Naive thymus-derived CD4-positive, alpha-beta T cell (primary cell): ENCODE results near the gene RRP15. TPM values are rescaled to one million over a fixed set of nuclear protein-coding genes. Genes with fewer than 3 reads are reported as not detected.

Experiments used
- ATAC-seq: fragments of 150-1000 bp; cut with Tn5 transposase; 2 replicates; pipeline ENCODE4 v1.10.0; 2021; ENCODE audit warnings: mild to moderate bottlenecking, moderate library complexity
- CTCF ChIA-PET: fragments of 350-600 bp; sonication (Branson Sonifier 250); formaldehyde crosslinking; loops from one replicate; lab custom pipeline; 2021; ENCODE audit warnings: antibody characterized with exemption; lab: Charles Lee
- POLR2A ChIA-PET: fragments of 350-600 bp; sonication (Branson Sonifier 250); formaldehyde crosslinking; loops from one replicate; lab custom pipeline; 2021; ENCODE audit warnings: antibody characterized with exemption, inconsistent platforms; lab: Charles Lee
- DNase-seq, 9 donors: peaks; one replicate each; pipeline versions ENCODE4 v3.0.0 to v3.0.0-alpha.2; 2020 to 2022; ENCODE audit warnings: mixed read lengths in 1 of 9
- H3K27ac ChIP-seq: one replicate; pipeline ENCODE4 v1.7.0; 2013; ENCODE audit warnings: mild to moderate bottlenecking, low read depth, low read length, moderate library complexity
- H3K27me3 ChIP-seq, 2 donors: one replicate each; pipeline ENCODE4 v1.7.0; 2013; ENCODE audit warnings: low read length in 2 of 2, mild to moderate bottlenecking in 2 of 2, moderate library complexity in 2 of 2; ENCODE audit not compliant: control insufficient read depth in 2 of 2, insufficient read depth in 2 of 2
- H3K36me3 ChIP-seq, 3 experiments: 1 replicate in 2 of 3; 2 replicates in 1 of 3; pipeline ENCODE4 v1.7.0; 2013; ENCODE audit warnings: low read length in 3 of 3, mild to moderate bottlenecking in 3 of 3, moderate library complexity in 1 of 3; ENCODE audit not compliant: insufficient read depth in 3 of 3, control insufficient read depth in 2 of 3
- H3K4me1 ChIP-seq, 2 donors: one replicate each; pipeline ENCODE4 v1.7.0; 2013; ENCODE audit warnings: low read length in 2 of 2, mild to moderate bottlenecking in 2 of 2, moderate library complexity in 1 of 2; ENCODE audit not compliant: control insufficient read depth in 2 of 2, insufficient read depth in 2 of 2
- H3K4me3 ChIP-seq: 2 replicates; pipeline ENCODE4 v1.7.0; 2013; ENCODE audit warnings: mild to moderate bottlenecking, low read length
- H3K9me3 ChIP-seq, 3 experiments: 1 replicate in 2 of 3; 2 replicates in 1 of 3; pipeline ENCODE4 v1.7.0; 2013; ENCODE audit warnings: low read length in 3 of 3; ENCODE audit not compliant: control insufficient read depth in 2 of 3
- H3K27ac Mint-ChIP-seq, 9 donors: one replicate each; pipeline ENCODE4 v1.8.0; 2020 to 2022; ENCODE audit warnings: mixed read lengths in 9 of 9, mild to moderate bottlenecking in 8 of 9, moderate library complexity in 5 of 9, inconsistent platforms in 2 of 9
- H3K27me3 Mint-ChIP-seq, 5 donors: one replicate each; pipeline ENCODE4 v1.8.0; 2021 to 2022; ENCODE audit warnings: mixed read lengths in 5 of 5, mild to moderate bottlenecking in 1 of 5
- H3K36me3 Mint-ChIP-seq, 5 donors: one replicate each; pipeline ENCODE4 v1.8.0; 2020 to 2022; ENCODE audit warnings: mixed read lengths in 5 of 5, mild to moderate bottlenecking in 3 of 5, inconsistent platforms in 1 of 5
- H3K4me1 Mint-ChIP-seq, 7 donors: one replicate each; pipeline ENCODE4 v1.8.0; 2020 to 2022; ENCODE audit warnings: mixed read lengths in 7 of 7, mild to moderate bottlenecking in 3 of 7, inconsistent platforms in 1 of 7
- H3K4me3 Mint-ChIP-seq, 10 donors: one replicate each; pipeline ENCODE4 v1.8.0; 2020 to 2022; ENCODE audit warnings: mild to moderate bottlenecking in 10 of 10, mixed read lengths in 10 of 10, moderate library complexity in 6 of 10, inconsistent platforms in 2 of 10
- H3K9me3 Mint-ChIP-seq, 11 donors: one replicate each; pipeline ENCODE4 v1.8.0; 2020 to 2022; ENCODE audit warnings: mixed read lengths in 11 of 11, mild to moderate bottlenecking in 4 of 11, inconsistent platforms in 1 of 11, moderate library complexity in 1 of 11
- intact Hi-C, 2 donors: fragments of 100-400 bp; cut with micrococcal nuclease; formaldehyde crosslinking; loops; one replicate each; pipeline ENCODE4 v1.15.1; 2023
- polyA plus RNA-seq, 2 donors: library from polyadenylated mRNA; unstranded; fragments of 300-500 nt; fragmentation: Illumina TruSeq; gene quantifications; one replicate each; pipeline ENCODE4 v1.2.3, GENCODE V29; 2021
- total RNA-seq, 6 experiments: library from RNA in 5 of 6; stranded (reverse) in 5 of 6; gene quantifications; 1 replicate in 5 of 6; 2 replicates in 1 of 6; pipeline ENCODE4 v1.2.3 and lab custom pipeline; 2021 to 2026

RRP15 gene
- total and polyA plus RNA-seq, 7 experiments from 2014 or later, result 12.4 to 19.0 (median 17.7) TPM

- intact Hi-C loops, result no loop called here
- Mint-ChIP-seq H3K9me3 (no peaks in the 10 kb centered on the region), H3K4me1 (no peaks in the 10 kb centered on the region), H3K27me3 (peaks cover 4 to 16% (median 11%) of the 10 kb centered on the region in 5 donors), H3K36me3 (no peaks in the 10 kb centered on the region), H3K4me3 (no peak overlapping the region), H3K27ac (no peak overlapping the region)
- H3K27me3 ChIP-seq, result no peaks in the 10 kb centered on the region
- H3K9me3 ChIP-seq, result no peaks in the 10 kb centered on the region
- H3K4me1 ChIP-seq, result no peaks in the 10 kb centered on the region
- no peaks in the 10 kb centered on the region for H3K36me3 ChIP-seq
- H3K4me3 ChIP-seq, result no peak overlapping the region
- CTCF ChIA-PET, result no interaction called here
- ATAC-seq (no peak), DNase-seq (no peak)
- POLR2A ChIA-PET, result no interaction called here
- H3K27ac ChIP-seq, result no peak overlapping the region
Observed at GRCh38 chr1:218272366-218272765, 12.7 kb upstream of the RRP15 start.

GRCh38 chr1:218273762-218274479 is 11.2 kb upstream of the RRP15 start:
- Histone ChIP-seq H3K4me1 (no peaks in the 10 kb centered on the region), H3K27ac (no peak overlapping the region), H3K36me3 (no peaks in the 10 kb centered on the region), H3K9me3 (no peaks in the 10 kb centered on the region), H3K27me3 (no peaks in the 10 kb centered on the region), H3K4me3 (no peak overlapping the region)
- Mint-ChIP-seq H3K36me3 (no peaks in the 10 kb centered on the region), H3K4me3 (no peak overlapping the region), H3K9me3 (no peaks in the 10 kb centered on the region), H3K27me3 (peaks cover 2 to 13% (median 12%) of the 10 kb centered on the region in 5 donors), H3K27ac (no peak overlapping the region), H3K4me1 (no peaks in the 10 kb centered on the region)
- ChIA-PET CTCF (interaction anchor here (0.7 kb wide), 1 partner anchor 26 kb away, joined by 4 read pairs; no protein-coding TSS in a partner anchor), POLR2A (no interaction called here)
- DNase-seq, result no peak
- intact Hi-C loops, result no loop called here
- no peak for ATAC-seq

DNA sequence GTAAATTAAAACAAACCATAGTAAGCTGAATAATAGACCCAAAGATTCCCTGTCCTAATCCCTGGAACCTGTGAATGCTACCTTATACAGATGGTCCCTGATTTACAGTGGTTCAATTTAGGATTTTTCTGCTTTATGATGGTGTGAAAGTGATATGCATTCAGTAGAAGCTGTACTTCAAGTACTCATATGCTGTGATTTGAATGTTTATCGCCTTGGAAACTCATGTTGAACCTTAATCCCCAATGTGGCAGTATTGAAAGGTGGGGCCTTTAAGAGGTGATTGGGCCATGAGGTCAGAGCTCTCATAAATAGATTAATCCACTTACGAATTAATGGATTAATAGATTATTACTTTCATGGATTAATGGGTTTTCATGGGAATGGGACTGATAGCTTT is 10.6 kb upstream of the RRP15 start:
- Histone ChIP-seq H3K4me1 (no peaks in the 10 kb centered on the region), H3K4me3 (no peak overlapping the region), H3K27ac (no peak overlapping the region), H3K9me3 (no peaks in the 10 kb centered on the region), H3K27me3 (no peaks in the 10 kb centered on the region), H3K36me3 (no peaks in the 10 kb centered on the region)
- Mint-ChIP-seq H3K9me3 (no peaks in the 10 kb centered on the region), H3K27ac (no peak overlapping the region), H3K4me1 (no peaks in the 10 kb centered on the region), H3K36me3 (no peaks in the 10 kb centered on the region), H3K4me3 (no peak overlapping the region), H3K27me3 (peaks cover 2 to 13% (median 12%) of the 10 kb centered on the region in 5 donors)
- ChIA-PET POLR2A (no interaction called here), CTCF (no interaction called here)
- no peak for ATAC-seq
- DNase-seq, result no peak
- intact Hi-C loops, result no loop called here

- POLR2A ChIA-PET, result no interaction called here
Observed at GRCh38 chr1:218275823-218276222, 9.3 kb upstream of the RRP15 start.

DNA sequence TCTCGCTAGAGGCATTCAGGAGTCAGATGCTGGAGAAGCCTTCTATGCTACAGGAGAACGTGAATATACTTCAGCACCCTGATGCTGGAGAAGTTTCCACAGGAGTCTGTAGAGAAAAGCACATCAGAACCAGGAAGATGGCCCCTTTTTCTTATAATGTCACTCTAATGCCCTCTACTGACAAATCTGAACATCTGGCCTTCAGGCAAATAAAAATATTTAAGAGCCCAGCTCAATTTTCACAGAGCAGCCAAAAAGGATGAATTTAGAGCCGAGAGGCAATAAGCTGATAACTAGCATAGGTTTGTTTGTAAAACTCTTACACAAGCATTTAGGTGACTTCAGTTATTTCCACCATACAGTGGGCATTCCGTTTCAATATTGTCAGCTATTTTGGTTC is 3.8 kb upstream of the RRP15 start:
- Mint-ChIP-seq H3K27ac (no peak overlapping the region), H3K9me3 (peaks cover 0 to 8% (median 2%) of the 10 kb centered on the region in 11 donors), H3K36me3 (peaks cover 0 to 11% (median 4%) of the 10 kb centered on the region in 5 donors), H3K4me1 (peaks cover 12 to 19% (median 15%) of the 10 kb centered on the region in 7 donors), H3K4me3 (no peak overlapping the region), H3K27me3 (peaks cover 3 to 29% (median 12%) of the 10 kb centered on the region in 5 donors)
- intact Hi-C loops, result no loop called here
- DNase-seq, result no peak
- POLR2A ChIA-PET, result no interaction called here
- CTCF ChIA-PET, result no interaction called here
- Histone ChIP-seq H3K27me3 (no peaks in the 10 kb centered on the region), H3K27ac (no peak overlapping the region), H3K4me1 (peaks cover 6 to 14% of the 10 kb centered on the region in 2 donors), H3K9me3 (no peaks in the 10 kb centered on the region), H3K4me3 (no peak overlapping the region), H3K36me3 (no peaks in the 10 kb centered on the region)
- ATAC-seq, result no peak

More at GRCh38 chr1:218275823-218276222, 9.3 kb upstream of the RRP15 start:
- Histone ChIP-seq H3K9me3 (no peaks in the 10 kb centered on the region), H3K27me3 (no peaks in the 10 kb centered on the region), H3K27ac (no peak overlapping the region), H3K36me3 (no peaks in the 10 kb centered on the region), H3K4me1 (no peaks in the 10 kb centered on the region), H3K4me3 (no peak overlapping the region)
- CTCF ChIA-PET, result no interaction called here
- Mint-ChIP-seq H3K36me3 (peaks cover 0 to 3% (median 0%) of the 10 kb centered on the region in 5 donors), H3K9me3 (peaks cover 0 to 3% (median 0%) of the 10 kb centered on the region in 11 donors), H3K27ac (no peak overlapping the region), H3K4me3 (no peak overlapping the region), H3K4me1 (no peaks in the 10 kb centered on the region), H3K27me3 (peaks cover 2 to 22% (median 12%) of the 10 kb centered on the region in 5 donors)
- intact Hi-C loops, result no loop called here
- ATAC-seq (no peak), DNase-seq (no peak)

GRCh38 chr1:218284377-218284916 is 646 bp upstream of the RRP15 start:
- H3K27me3 ChIP-seq, result no peaks in the 10 kb centered on the region
- ATAC-seq (no peak), DNase-seq (no peak)
- Mint-ChIP-seq H3K4me3 (peak overlapping the region; percentile 87 to 100 (median 98)), H3K27me3 (peaks cover 3 to 21% (median 12%) of the 10 kb centered on the region in 5 donors), H3K4me1 (peaks cover 19 to 50% (median 40%) of the 10 kb centered on the region in 7 donors), H3K9me3 (peaks cover 0 to 8% (median 2%) of the 10 kb centered on the region in 11 donors), H3K36me3 (peaks cover 0 to 16% (median 4%) of the 10 kb centered on the region in 5 donors), H3K27ac (peak overlapping the region; percentile 89 to 99 (median 95))
- peak overlapping the region; percentile 77 for H3K27ac ChIP-seq
- intact Hi-C loops, result loop anchor here in 1 of 2 donors (2.0 kb wide), 1 partner anchor 62 kb away; no protein-coding TSS in a partner anchor
- peak overlapping the region; percentile 78 for H3K4me3 ChIP-seq
- no peaks in the 10 kb centered on the region for H3K9me3 ChIP-seq
- no peaks in the 10 kb centered on the region for H3K36me3 ChIP-seq
- peaks cover 11 to 16% of the 10 kb centered on the region in 2 donors for H3K4me1 ChIP-seq
- POLR2A ChIA-PET, result interaction anchor here (0.9 kb wide), 2 partner anchors 889 to 1767 kb away, joined by 3 read pairs; partner anchors contain the start of gene LYPLAL1
- CTCF ChIA-PET, result interaction anchor here (0.6 kb wide), 1 partner anchor 146 kb away, joined by 3 read pairs; no protein-coding TSS in a partner anchor
